Measurements from ENCODE around the gene BRS3. TPM values are rescaled to one million over a fixed set of nuclear protein-coding genes. Genes with fewer than 3 reads are reported as not detected.

BRS3 gene
- total RNA-seq, 1 experiment from 2014 or later = not detected

- DNase-seq (ENCODE audit: low read depth, low spot score) (no peak), ATAC-seq (no peak)
- in situ Hi-C loops (cut with HindIII; ENCODE audit: low pct_unique_long_range_greater_than_20kb, low sequenced_read_pairs) = no loop called here
- no peaks in the 10 kb centered on the region; the same call in 1 of the 2 replicates for H3K27me3 ChIP-seq (ENCODE audit: control insufficient read depth, insufficient read depth, low read length)
- intact Hi-C loops (cut with micrococcal nuclease; ENCODE audit: unreplicated experiment) = no loop called here
- no peaks in the 10 kb centered on the region for H3K9me3 ChIP-seq (ENCODE audit: control insufficient read depth, insufficient read depth, low read depth, low read length)
- CTCF ChIA-PET = no interaction called here
- TF ChIP-seq SIN3A (IDR thresholded peaks at IDR 0.05; ENCODE audit: borderline replicate concordance, insufficient read depth, low read depth, low read length) = no peak
- no peak for TF ChIP-seq POLR2AphosphoS5 (IDR thresholded peaks at IDR 0.05; ENCODE audit: low read depth, low read length)
- no peak for TF ChIP-seq REST (IDR thresholded peaks at IDR 0.05; ENCODE audit: insufficient read depth in 1 of 2, low read depth in 2 of 2, low read length in 1 of 2)
- no peak for TF ChIP-seq CTCF (IDR thresholded peaks at IDR 0.05)
- no peak for TF ChIP-seq TCF7L2 (IDR thresholded peaks at IDR 0.05; ENCODE audit: low read depth, low read length)
- no peaks in the 10 kb centered on the region for H3K4me1 ChIP-seq (ENCODE audit: control insufficient read depth, insufficient read depth, low read length)
- no peak overlapping the region for H3K27ac ChIP-seq (ENCODE audit: low read length)
- H3K36me3 ChIP-seq (ENCODE audit: control insufficient read depth, insufficient read depth, low read length) = no peaks in the 10 kb centered on the region
- POLR2A ChIA-PET = no interaction called here
- BruUV-seq (replicated peaks) = no TSS peak
- H3K4me3 ChIP-seq (ENCODE audit: low read depth in 2 of 2, low read length in 2 of 2) = no peak overlapping the region
Observed at GRCh38 chrX:136534131-136534530, 46.4 kb downstream of the BRS3 start.

GRCh38 chrX:136538811-136539210, 51.1 kb downstream of the BRS3 start:
- Histone ChIP-seq H3K4me3 (ENCODE audit: low read depth in 2 of 2, low read length in 2 of 2) (no peak overlapping the region), H3K36me3 (ENCODE audit: control insufficient read depth, insufficient read depth, low read length) (no peaks in the 10 kb centered on the region), H3K9me3 (ENCODE audit: control insufficient read depth, insufficient read depth, low read depth, low read length) (no peaks in the 10 kb centered on the region), H3K27me3 (ENCODE audit: control insufficient read depth, insufficient read depth, low read length) (no peaks in the 10 kb centered on the region; the same call in 1 of the 2 replicates), H3K27ac (ENCODE audit: low read length) (no peak overlapping the region), H3K4me1 (ENCODE audit: control insufficient read depth, insufficient read depth, low read length) (no peaks in the 10 kb centered on the region)
- in situ Hi-C loops (cut with HindIII; ENCODE audit: low pct_unique_long_range_greater_than_20kb, low sequenced_read_pairs) = no loop called here
- no peak for TF ChIP-seq SIN3A (IDR thresholded peaks at IDR 0.05; ENCODE audit: borderline replicate concordance, insufficient read depth, low read depth, low read length)
- TF ChIP-seq POLR2AphosphoS5 (IDR thresholded peaks at IDR 0.05; ENCODE audit: low read depth, low read length) = no peak
- no peak for TF ChIP-seq CTCF (IDR thresholded peaks at IDR 0.05)
- POLR2A ChIA-PET = interaction anchor here (0.5 kb wide), 1 partner anchor 257 kb away, joined by 7 read pairs; no protein-coding TSS in a partner anchor
- DNase-seq (ENCODE audit: low read depth, low spot score) (no peak), ATAC-seq (no peak)
- no TSS peak for BruUV-seq (replicated peaks)
- intact Hi-C loops (cut with micrococcal nuclease; ENCODE audit: unreplicated experiment) = no loop called here
- CTCF ChIA-PET = no interaction called here

Data from Panc1 (cell line).